Epithelial cell of proximal tubule (primary cell): ENCODE data around the gene DAAM2. TPM values are rescaled to one million over a fixed set of nuclear protein-coding genes. Genes with fewer than 3 reads are reported as not detected.

Source experiments
- DNase-seq: peaks from one replicate; pipeline ENCODE4 v3.0.0-alpha.2; 2011; ENCODE audit warnings: low read depth
- H3K4me3 ChIP-seq: 2 replicates; pipeline ENCODE4 v1.5.1; 2011; ENCODE audit warnings: low read depth, mild to moderate bottlenecking, low read length
- CTCF ChIP-seq: conservative IDR thresholded peaks from 2 replicates; pipeline ENCODE4 v1.5.1; 2012; ENCODE audit warnings: low read depth, mild to moderate bottlenecking, low read length
- total RNA-seq: library from RNA; depleted of rRNA; stranded (reverse); fragments of >200 nt; gene quantifications from 2 replicates; pipeline ENCODE4 v1.2.3, GENCODE V29; 2015

DAAM2 gene
- total RNA-seq, 1 donor from 2014 or later, result 0.35 TPM

- DNase-seq, result no peak
- TF ChIP-seq CTCF, result no peak
- H3K4me3 ChIP-seq, result no peak overlapping the region
These were observed 35.6 kb upstream of the DAAM2 start for GRCh38 chr6:39756582-39756981.

GRCh38 chr6:39758905-39759605, 33.1 kb upstream of the DAAM2 start:
- H3K4me3 ChIP-seq, result no peak overlapping the region
- no peak for DNase-seq
- no peak for TF ChIP-seq CTCF

DNA sequence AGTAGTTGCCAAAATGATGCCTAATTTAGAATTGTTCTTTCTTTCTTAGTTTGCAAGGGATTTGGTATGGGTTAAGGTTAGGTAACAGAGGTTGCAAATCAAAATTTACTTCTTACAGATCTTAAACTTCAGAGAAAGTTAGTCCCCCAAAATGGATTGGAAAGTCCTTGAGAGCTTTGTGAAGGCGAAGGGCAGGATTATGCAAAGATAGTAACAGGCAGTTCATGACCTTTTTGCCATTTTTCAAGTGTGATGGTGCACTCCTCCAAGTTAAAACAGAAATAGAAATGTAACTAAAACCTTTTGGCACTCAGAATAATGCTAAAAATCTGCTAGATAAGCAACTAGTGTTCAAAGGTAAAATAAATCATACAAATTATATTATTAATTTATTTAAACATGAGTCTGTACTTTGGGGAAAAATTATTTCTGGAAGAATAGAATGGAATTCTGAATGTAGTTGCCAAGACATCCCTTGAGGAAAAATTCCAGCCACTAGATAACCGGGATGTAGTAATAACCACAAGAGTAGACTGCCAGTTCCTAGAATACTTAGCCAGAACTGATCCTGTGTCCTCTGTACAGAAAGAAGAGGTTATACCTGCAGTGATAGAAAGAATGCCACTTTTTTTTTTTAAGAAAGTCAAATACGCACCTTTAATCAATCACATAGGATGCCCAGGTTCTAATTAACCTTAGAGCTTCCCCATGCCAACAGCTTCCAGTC, 31.8 kb upstream of the DAAM2 start:
- no peak for DNase-seq
- H3K4me3 ChIP-seq, result no peak overlapping the region
- no peak for TF ChIP-seq CTCF

GRCh38 chr6:39765508-39766065, 26.6 kb upstream of the DAAM2 start:
- no peak for TF ChIP-seq CTCF
- DNase-seq, result no peak

GRCh38 chr6:39769012-39769411, 23.2 kb upstream of the DAAM2 start:
- no peak overlapping the region for H3K4me3 ChIP-seq
- DNase-seq, result no peak
- no peak for TF ChIP-seq CTCF

More at GRCh38 chr6:39765508-39766065, 26.6 kb upstream of the DAAM2 start:
- H3K4me3 ChIP-seq, result no peak overlapping the region

GRCh38 chr6:39770446-39770845, 21.7 kb upstream of the DAAM2 start:
- H3K4me3 ChIP-seq, result no peak overlapping the region
- no peak for TF ChIP-seq CTCF
- no peak for DNase-seq
